ENCODE data around the gene SPRYD7.

The SPRYD7 gene

DNA sequence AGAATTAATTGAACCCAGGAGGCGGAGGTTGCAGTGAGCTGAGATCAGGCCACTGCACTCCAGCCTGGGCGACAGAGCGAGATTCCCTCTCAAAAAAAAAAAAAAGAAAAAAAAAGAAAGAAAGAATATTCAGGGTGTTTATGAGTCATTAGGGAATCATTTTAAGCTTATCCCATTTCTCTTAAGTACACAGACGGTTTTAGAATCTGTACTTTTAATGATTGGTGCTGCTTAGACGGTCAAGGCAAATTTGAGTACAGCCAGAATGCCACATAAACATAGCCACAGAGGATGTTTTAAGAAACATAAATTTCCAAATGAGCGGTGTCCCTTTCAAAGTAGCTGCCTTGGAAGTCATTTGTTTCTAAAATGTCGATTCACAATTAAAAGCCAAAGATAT, 2.6 kb downstream of the SPRYD7 start:
- Histone ChIP-seq H3K9me2 (replicated peaks; ENCODE audit: control insufficient read depth, low read length) (no peaks in the 10 kb centered on the region), H3K79me2 (ENCODE audit: control insufficient read depth, low read length) (peaks cover 37% of the 10 kb centered on the region), H3K4me1 (ENCODE audit: control insufficient read depth, low read length) (peaks cover 32% of the 10 kb centered on the region), H3K27me3 (ENCODE audit: control insufficient read depth, low read length) (no peaks in the 10 kb centered on the region), H4K20me1 (ENCODE audit: control insufficient read depth, insufficient read depth, low read depth, low read length) (no peaks in the 10 kb centered on the region; the same call in 1 of the 2 replicates), H3K9me3 (ENCODE audit: control insufficient read depth, insufficient read depth, low read length) (no peaks in the 10 kb centered on the region), H3K4me3 (ENCODE audit: low read length) (no peak overlapping the region), H3F3A (ENCODE audit: control insufficient read depth, insufficient read depth) (peaks cover 5% of the 10 kb centered on the region), H3K36me3 (ENCODE audit: control insufficient read depth, low read length) (peaks cover 9% of the 10 kb centered on the region), H3K27ac (ENCODE audit: low read depth, low read length) (no peak overlapping the region), H3K4me2 (ENCODE audit: low read length) (no peak overlapping the region)
- TF ChIP-seq, protein P1, sequence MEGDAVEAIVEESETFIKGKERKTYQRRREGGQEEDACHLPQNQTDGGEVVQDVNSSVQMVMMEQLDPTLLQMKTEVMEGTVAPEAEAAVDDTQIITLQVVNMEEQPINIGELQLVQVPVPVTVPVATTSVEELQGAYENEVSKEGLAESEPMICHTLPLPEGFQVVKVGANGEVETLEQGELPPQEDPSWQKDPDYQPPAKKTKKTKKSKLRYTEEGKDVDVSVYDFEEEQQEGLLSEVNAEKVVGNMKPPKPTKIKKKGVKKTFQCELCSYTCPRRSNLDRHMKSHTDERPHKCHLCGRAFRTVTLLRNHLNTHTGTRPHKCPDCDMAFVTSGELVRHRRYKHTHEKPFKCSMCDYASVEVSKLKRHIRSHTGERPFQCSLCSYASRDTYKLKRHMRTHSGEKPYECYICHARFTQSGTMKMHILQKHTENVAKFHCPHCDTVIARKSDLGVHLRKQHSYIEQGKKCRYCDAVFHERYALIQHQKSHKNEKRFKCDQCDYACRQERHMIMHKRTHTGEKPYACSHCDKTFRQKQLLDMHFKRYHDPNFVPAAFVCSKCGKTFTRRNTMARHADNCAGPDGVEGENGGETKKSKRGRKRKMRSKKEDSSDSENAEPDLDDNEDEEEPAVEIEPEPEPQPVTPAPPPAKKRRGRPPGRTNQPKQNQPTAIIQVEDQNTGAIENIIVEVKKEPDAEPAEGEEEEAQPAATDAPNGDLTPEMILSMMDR (IDR thresholded peaks at IDR 0.05; ENCODE audit: low read depth, low read length, poor library complexity, severe bottlenecking) = no peak
- no peak for TF ChIP-seq EZH2phosphoT487 (IDR thresholded peaks at IDR 0.05; ENCODE audit: borderline replicate concordance, low read length)

DNA sequence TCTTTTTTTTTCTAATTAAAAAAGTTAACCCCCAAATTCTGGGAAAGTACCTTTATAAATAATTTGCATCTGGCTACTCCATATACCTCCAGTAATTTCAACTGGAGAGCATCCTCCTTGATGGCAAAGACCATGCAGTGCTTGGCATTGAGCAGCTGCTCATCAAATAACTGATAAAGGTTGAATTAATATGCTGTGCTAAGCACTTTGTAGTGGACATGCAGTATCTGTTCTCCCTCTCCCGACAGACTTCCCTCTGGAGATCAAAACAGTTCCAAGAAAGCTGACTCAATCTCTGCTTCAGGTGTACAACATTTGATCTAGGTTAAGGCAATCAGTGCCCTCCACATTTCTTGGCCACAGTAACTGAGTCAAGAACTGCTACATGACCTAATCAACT, 3.3 kb downstream of the SPRYD7 start:
- Histone ChIP-seq H3K27me3 (ENCODE audit: control insufficient read depth, low read length) (no peaks in the 10 kb centered on the region), H3K4me1 (ENCODE audit: control insufficient read depth, low read length) (peaks cover 26% of the 10 kb centered on the region), H3K4me3 (ENCODE audit: low read length) (no peak overlapping the region), H3F3A (ENCODE audit: control insufficient read depth, insufficient read depth) (peaks cover 2% of the 10 kb centered on the region), H3K79me2 (ENCODE audit: control insufficient read depth, low read length) (peaks cover 37% of the 10 kb centered on the region), H4K20me1 (ENCODE audit: control insufficient read depth, insufficient read depth, low read depth, low read length) (no peaks in the 10 kb centered on the region; the same call in 1 of the 2 replicates), H3K4me2 (ENCODE audit: low read length) (no peak overlapping the region), H3K9me2 (replicated peaks; ENCODE audit: control insufficient read depth, low read length) (no peaks in the 10 kb centered on the region), H3K27ac (ENCODE audit: low read depth, low read length) (no peak overlapping the region), H3K9me3 (ENCODE audit: control insufficient read depth, insufficient read depth, low read length) (no peaks in the 10 kb centered on the region), H3K36me3 (ENCODE audit: control insufficient read depth, low read length) (peaks cover 13% of the 10 kb centered on the region)
- no peak for TF ChIP-seq EZH2phosphoT487 (IDR thresholded peaks at IDR 0.05; ENCODE audit: borderline replicate concordance, low read length)
- TF ChIP-seq, protein P1 (IDR thresholded peaks at IDR 0.05; ENCODE audit: low read depth, low read length, poor library complexity, severe bottlenecking) = no peak

DNA sequence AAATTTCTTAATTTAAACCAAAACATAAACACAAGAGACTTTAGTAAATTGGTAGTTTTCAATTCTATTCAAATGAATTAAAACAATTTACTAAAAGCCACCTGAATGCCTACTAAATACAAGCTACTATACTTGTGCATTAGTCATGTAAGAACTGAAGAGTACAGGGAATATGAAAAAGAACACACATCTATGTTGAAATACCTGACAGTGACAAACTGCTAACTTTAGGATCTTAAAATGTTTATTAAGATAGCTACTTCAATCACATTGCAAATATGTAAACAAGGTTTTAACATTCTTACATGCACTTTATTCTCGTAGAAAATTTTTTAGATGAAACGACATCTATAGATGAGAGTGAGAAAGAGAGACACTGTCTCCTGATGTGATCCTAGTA, 4.1 kb downstream of the SPRYD7 start:
- Histone ChIP-seq H3K4me3 (ENCODE audit: low read length) (no peak overlapping the region), H3K4me2 (ENCODE audit: low read length) (no peak overlapping the region), H4K20me1 (ENCODE audit: control insufficient read depth, insufficient read depth, low read depth, low read length) (no peaks in the 10 kb centered on the region; the same call in 1 of the 2 replicates), H3K4me1 (ENCODE audit: control insufficient read depth, low read length) (peaks cover 18% of the 10 kb centered on the region), H3K79me2 (ENCODE audit: control insufficient read depth, low read length) (peaks cover 36% of the 10 kb centered on the region), H3K9me2 (replicated peaks; ENCODE audit: control insufficient read depth, low read length) (no peaks in the 10 kb centered on the region), H3F3A (ENCODE audit: control insufficient read depth, insufficient read depth) (no peaks in the 10 kb centered on the region), H3K9me3 (ENCODE audit: control insufficient read depth, insufficient read depth, low read length) (no peaks in the 10 kb centered on the region), H3K27ac (ENCODE audit: low read depth, low read length) (no peak overlapping the region), H3K27me3 (ENCODE audit: control insufficient read depth, low read length) (no peaks in the 10 kb centered on the region), H3K36me3 (ENCODE audit: control insufficient read depth, low read length) (peaks cover 17% of the 10 kb centered on the region)
- no peak for TF ChIP-seq EZH2phosphoT487 (IDR thresholded peaks at IDR 0.05; ENCODE audit: borderline replicate concordance, low read length)
- TF ChIP-seq, protein P1 (IDR thresholded peaks at IDR 0.05; ENCODE audit: low read depth, low read length, poor library complexity, severe bottlenecking) = no peak
